Stimulated activated effector memory CD8-positive, alpha-beta T cell treated with anti-CD3 and anti-CD28 coated beads, Interleukin-12 subunit alpha, Interleukin-12 subunit beta, amount 100 ng/mL, for 72 hours (primary cell): Measurements from ENCODE around the gene ADARB1.

Experiments used
- ATAC-seq: fragments of 150-1000 bp; cut with Tn5 transposase; 2 replicates; pipeline ENCODE4 v1.10.0; 2021
- DNase-seq, 2 donors: peaks; one replicate each; pipeline ENCODE4 v3.0.0; 2021 to 2022; ENCODE audit warnings: low spot score in 2 of 2
- H3K27ac Mint-ChIP-seq: one replicate; pipeline ENCODE4 v1.8.0; 2022; ENCODE audit warnings: mild to moderate bottlenecking, mixed read lengths
- H3K36me3 Mint-ChIP-seq: one replicate; pipeline ENCODE4 v1.8.0; 2022; ENCODE audit warnings: mild to moderate bottlenecking, mixed read lengths
- H3K4me1 Mint-ChIP-seq: one replicate; pipeline ENCODE4 v1.8.0; 2022; ENCODE audit warnings: mixed read lengths
- H3K4me3 Mint-ChIP-seq: one replicate; pipeline ENCODE4 v1.8.0; 2022; ENCODE audit warnings: mild to moderate bottlenecking, mixed read lengths
- H3K9me3 Mint-ChIP-seq: one replicate; pipeline ENCODE4 v1.8.0; 2022; ENCODE audit warnings: mixed read lengths

ADARB1 gene

DNA sequence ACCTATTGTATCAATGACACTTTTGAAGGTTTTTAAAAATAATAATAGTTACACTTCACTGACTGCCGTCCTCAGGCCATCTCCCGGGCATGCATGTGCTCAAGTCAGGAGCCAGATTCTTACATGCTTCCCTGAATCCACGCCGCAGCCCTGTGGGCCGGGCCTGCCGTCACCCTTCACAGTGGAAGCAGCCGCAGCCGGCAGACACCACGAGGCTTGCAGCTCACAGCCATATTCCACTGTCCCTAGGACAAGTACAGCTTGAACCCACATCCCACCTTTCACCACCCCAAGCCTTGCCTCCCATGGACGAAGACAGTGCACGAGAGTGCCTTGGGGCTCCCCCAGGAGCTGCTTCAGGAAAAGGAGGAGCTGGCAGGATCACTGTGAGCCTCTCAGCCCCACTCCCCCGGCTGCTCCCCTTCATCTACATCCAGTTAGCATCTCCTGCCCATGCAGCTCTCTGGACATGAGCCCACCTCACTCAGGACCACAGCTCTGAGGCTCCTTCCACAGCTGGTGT lies 136.1 kb downstream of the ADARB1 start:
- Mint-ChIP-seq H3K27ac (peak overlapping the region; percentile 23), H3K4me1 (peaks cover 32% of the 10 kb centered on the region), H3K4me3 (no peak overlapping the region), H3K9me3 (no peaks in the 10 kb centered on the region), H3K36me3 (peaks cover 15% of the 10 kb centered on the region)
- DNase-seq: no peak
- no peak for ATAC-seq

DNA sequence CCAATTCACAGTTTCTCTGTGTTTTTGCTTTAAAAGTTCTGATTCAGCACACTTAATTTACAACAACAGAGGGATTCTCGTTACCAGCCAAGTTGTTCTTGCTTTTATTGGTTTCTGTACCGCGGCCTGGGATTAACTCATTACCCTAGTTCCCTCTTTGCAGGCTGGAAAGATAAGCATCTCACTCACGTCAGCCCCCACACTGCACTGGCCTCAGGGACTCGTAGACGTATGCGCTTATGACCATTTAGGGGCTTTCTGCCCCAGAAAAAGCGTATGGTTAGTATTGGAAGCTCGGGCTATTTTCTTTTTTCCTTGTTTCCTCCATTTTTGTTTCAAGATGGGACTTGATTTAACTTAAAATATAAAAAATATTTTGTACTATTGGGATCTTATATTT lies 137.3 kb downstream of the ADARB1 start:
- Mint-ChIP-seq H3K36me3 (peaks cover 15% of the 10 kb centered on the region), H3K4me3 (no peak overlapping the region), H3K9me3 (peaks cover 1% of the 10 kb centered on the region), H3K27ac (no peak overlapping the region), H3K4me1 (peaks cover 32% of the 10 kb centered on the region)
- ATAC-seq (no peak), DNase-seq (no peak)

- Mint-ChIP-seq H3K4me1 (peaks cover 22% of the 10 kb centered on the region), H3K36me3 (peaks cover 15% of the 10 kb centered on the region), H3K9me3 (peaks cover 13% of the 10 kb centered on the region), H3K4me3 (no peak overlapping the region), H3K27ac (no peak overlapping the region)
- DNase-seq (no peak), ATAC-seq (no peak)
Observed at GRCh38 chr21:45213392-45213791, 139.0 kb downstream of the ADARB1 start.

- H3K4me1 Mint-ChIP-seq: peaks cover 8% of the 10 kb centered on the region
- H3K36me3 Mint-ChIP-seq: peaks cover 14% of the 10 kb centered on the region
- no peak overlapping the region for H3K27ac Mint-ChIP-seq
- no peak for ATAC-seq
- DNase-seq: no peak
- peaks cover 13% of the 10 kb centered on the region for H3K9me3 Mint-ChIP-seq
- H3K4me3 Mint-ChIP-seq: no peak overlapping the region
Observed at GRCh38 chr21:45215213-45215612, 140.8 kb downstream of the ADARB1 start.

GRCh38 chr21:45217010-45217409 lies 142.6 kb downstream of the ADARB1 start:
- H3K27ac Mint-ChIP-seq: no peak overlapping the region
- peaks cover 14% of the 10 kb centered on the region for H3K36me3 Mint-ChIP-seq
- peaks cover 16% of the 10 kb centered on the region for H3K4me1 Mint-ChIP-seq
- H3K9me3 Mint-ChIP-seq: peaks cover 13% of the 10 kb centered on the region
- DNase-seq (no peak), ATAC-seq (no peak)
- H3K4me3 Mint-ChIP-seq: no peak overlapping the region

DNA sequence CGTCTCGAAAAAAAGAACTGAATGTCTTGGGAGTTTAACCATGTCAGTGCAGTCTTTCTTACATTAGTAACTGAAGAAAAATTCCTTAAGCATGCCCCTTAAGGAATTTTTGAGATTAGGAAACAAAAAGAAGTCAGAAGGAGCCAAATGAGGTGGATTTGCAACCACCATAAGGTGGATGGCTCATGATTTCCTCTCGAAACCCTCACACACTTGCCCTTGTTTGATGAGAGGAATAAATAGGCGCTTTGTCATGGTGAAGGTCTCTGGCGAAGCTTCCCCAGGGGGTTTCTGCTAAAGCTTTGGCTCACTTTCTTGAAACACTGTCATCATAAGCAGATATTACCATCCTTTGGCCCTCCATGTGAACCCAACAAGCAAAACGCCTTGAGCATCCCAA lies 145.1 kb downstream of the ADARB1 start:
- no peak for ATAC-seq
- H3K9me3 Mint-ChIP-seq: peaks cover 13% of the 10 kb centered on the region
- peaks cover 22% of the 10 kb centered on the region for H3K4me1 Mint-ChIP-seq
- H3K36me3 Mint-ChIP-seq: peaks cover 13% of the 10 kb centered on the region
- no peak overlapping the region for H3K4me3 Mint-ChIP-seq
- no peak for DNase-seq
- H3K27ac Mint-ChIP-seq: no peak overlapping the region

GRCh38 chr21:45220071-45220481 lies 145.7 kb downstream of the ADARB1 start:
- Mint-ChIP-seq H3K9me3 (peaks cover 13% of the 10 kb centered on the region), H3K36me3 (peaks cover 18% of the 10 kb centered on the region), H3K4me3 (no peak overlapping the region), H3K27ac (no peak overlapping the region), H3K4me1 (peaks cover 27% of the 10 kb centered on the region)
- ATAC-seq (no peak), DNase-seq (no peak)

- Mint-ChIP-seq H3K36me3 (peaks cover 18% of the 10 kb centered on the region), H3K27ac (peak overlapping the region; percentile 35), H3K4me3 (no peak overlapping the region), H3K9me3 (peaks cover 13% of the 10 kb centered on the region), H3K4me1 (peaks cover 36% of the 10 kb centered on the region)
- DNase-seq: no peak
- ATAC-seq: no peak
Observed at GRCh38 chr21:45220714-45221490, 146.5 kb downstream of the ADARB1 start.

- H3K4me3 Mint-ChIP-seq: no peak overlapping the region
- DNase-seq (no peak), ATAC-seq (no peak)
- H3K4me1 Mint-ChIP-seq: peaks cover 47% of the 10 kb centered on the region
- H3K27ac Mint-ChIP-seq: no peak overlapping the region
- peaks cover 18% of the 10 kb centered on the region for H3K36me3 Mint-ChIP-seq
- peaks cover 9% of the 10 kb centered on the region for H3K9me3 Mint-ChIP-seq
Observed at GRCh38 chr21:45222001-45222400, 147.6 kb downstream of the ADARB1 start.

DNA sequence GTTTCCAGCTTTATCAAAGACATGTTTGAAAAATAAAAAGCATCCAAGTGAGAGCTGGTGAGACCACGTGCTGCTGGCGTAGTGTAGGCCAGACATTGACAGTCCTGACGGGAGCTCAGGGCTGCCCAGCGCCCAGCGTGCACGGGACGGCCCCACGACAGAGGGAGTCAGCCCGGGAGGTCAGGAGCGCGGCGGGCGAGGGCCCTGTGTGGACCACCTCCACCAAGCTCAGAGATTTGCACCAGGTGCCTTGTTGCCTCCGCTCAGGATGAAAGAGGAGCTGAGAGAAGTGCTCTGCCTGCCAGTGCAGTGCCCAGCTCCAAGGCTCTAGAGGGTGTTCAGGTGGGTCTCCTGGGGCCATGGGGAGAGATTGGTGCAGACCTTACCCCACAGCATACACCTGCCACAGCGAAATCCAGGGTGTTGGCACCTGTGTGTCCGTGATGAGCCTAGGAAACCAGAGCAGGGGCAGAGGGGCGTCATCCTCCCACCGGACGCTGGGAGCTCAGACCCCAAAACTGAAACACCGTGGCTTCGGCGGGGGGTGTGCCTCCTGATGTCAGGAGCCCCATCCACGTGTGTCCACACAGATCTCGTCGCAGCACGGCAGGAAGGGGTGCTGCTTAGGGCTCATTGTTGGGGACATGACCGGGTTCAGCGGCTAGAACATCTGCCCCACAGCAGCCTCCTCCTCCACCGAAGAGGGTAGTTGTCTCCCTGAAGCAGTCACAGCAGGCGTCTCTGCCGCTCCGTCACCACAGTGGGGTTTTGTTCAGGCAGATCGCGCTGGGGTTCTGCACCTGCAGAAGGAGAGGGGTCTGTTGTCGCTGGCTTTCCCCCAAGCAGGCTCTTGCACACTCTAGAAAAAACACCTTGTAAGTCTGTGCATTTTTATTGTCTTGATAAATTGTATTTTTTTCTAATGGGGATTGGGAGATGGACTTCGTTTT lies 149.1 kb downstream of the ADARB1 start:
- Mint-ChIP-seq H3K9me3 (no peaks in the 10 kb centered on the region), H3K27ac (peak overlapping the region; percentile 80), H3K36me3 (peaks cover 18% of the 10 kb centered on the region), H3K4me3 (peak overlapping the region; percentile 62), H3K4me1 (peaks cover 54% of the 10 kb centered on the region)
- DNase-seq: no peak
- ATAC-seq: no peak

DNA sequence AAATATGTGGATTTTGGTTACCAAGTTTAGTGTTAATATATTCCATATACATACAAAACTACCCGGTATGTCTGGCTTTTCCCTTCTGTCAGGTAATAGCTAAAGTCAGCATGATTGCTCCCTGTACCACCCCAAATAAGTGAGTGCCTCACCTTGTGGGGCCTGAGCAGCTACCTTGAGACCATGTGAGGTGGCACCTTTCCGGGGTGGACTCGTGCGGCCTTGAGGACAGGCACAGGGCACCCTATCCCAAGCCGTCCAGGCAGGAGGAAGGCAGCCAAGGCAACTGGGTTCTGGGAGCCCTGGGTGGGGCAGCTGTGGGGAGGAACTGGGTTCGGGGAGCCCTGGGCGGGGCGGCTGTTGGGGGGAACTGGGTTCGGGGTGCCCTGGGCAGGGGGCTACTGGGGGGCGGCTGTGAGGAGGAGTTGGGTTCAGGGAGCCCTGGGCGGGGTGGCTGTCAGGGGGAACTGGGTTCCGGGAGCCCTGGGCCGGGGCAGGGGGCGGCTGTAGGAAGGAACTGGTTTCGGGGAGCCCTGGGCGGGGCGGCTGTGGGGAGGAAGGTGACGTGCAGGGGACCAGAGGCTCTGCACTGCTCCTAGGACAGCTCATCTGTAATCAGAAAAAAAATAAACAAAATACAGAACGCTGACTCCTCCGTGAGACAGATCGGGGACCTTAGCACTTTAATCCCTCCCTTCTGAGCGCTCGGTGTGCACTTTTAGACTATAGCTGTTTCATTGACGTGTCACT lies 150.0 kb downstream of the ADARB1 start:
- Mint-ChIP-seq H3K27ac (peak overlapping the region; percentile 80), H3K4me1 (peaks cover 62% of the 10 kb centered on the region), H3K4me3 (peak overlapping the region; percentile 62), H3K9me3 (no peaks in the 10 kb centered on the region), H3K36me3 (peaks cover 18% of the 10 kb centered on the region)
- no peak for DNase-seq
- ATAC-seq: peak; percentile 51

- DNase-seq: no peak
- peak overlapping the region; percentile 62 for H3K4me3 Mint-ChIP-seq
- H3K9me3 Mint-ChIP-seq: no peaks in the 10 kb centered on the region
- H3K27ac Mint-ChIP-seq: peak overlapping the region; percentile 80
- peaks cover 62% of the 10 kb centered on the region for H3K4me1 Mint-ChIP-seq
- no peak for ATAC-seq
- H3K36me3 Mint-ChIP-seq: peaks cover 18% of the 10 kb centered on the region
Observed at GRCh38 chr21:45225041-45225740, 150.8 kb downstream of the ADARB1 start.

DNA sequence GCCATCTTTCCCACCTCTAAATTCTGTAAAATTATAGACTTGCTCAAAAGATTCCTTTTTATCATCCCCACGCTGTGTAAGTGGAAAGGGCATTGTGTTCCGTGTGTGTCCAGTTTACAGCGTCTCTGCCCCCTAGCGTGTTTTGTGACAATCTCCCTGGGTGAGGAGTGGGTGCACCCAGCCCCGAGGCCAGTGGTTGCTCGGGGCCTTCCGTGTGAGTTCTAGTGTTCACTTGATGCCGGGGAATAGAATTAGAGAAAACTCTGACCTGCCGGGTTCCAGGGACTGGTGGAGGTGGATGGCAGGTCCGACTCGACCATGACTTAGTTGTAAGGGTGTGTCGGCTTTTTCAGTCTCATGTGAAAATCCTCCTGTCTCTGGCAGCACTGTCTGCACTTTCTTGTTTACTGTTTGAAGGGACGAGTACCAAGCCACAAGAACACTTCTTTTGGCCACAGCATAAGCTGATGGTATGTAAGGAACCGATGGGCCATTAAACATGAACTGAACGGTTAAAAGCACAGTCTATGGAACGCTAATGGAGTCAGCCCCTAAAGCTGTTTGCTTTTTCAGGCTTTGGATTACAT lies 151.5 kb downstream of the ADARB1 start:
- Mint-ChIP-seq H3K27ac (no peak overlapping the region), H3K4me3 (no peak overlapping the region), H3K36me3 (peaks cover 16% of the 10 kb centered on the region), H3K4me1 (peaks cover 60% of the 10 kb centered on the region), H3K9me3 (no peaks in the 10 kb centered on the region)
- DNase-seq: no peak
- ATAC-seq: no peak
